HG03135 (cell line): Measurements from ENCODE around the gene ABCA13.

Source experiments
- ATAC-seq: cut with Tn5 transposase; IDR thresholded peaks from one replicate; pipeline ENCODE4 v1.9.1; 2021; ENCODE audit warnings: mild to moderate bottlenecking, moderate library complexity; ENCODE audit not compliant: unreplicated experiment

ABCA13 gene

GRCh38 chr7:48296966-48297365 lies 125.7 kb downstream of the ABCA13 start:
- no peak for ATAC-seq

DNA sequence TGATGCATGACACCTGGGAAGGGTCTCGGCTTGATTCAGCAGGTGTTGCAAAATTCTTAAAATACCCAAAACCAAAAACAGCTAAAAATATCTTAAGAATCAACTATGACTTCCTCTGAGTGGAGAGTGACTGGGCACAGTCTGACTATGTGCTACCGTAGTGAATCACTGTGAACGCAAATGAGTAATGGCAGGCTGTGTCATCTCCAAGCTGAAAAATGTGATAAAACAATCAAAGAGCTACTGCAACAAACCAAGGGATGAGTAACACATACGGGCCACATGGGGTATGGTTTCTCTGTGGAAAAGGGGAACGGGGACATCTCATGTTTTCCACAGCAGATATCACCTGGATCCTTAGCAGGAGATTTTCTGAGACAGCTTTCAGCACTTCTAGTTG lies 127.5 kb downstream of the ABCA13 start:
- ATAC-seq = peak; percentile 53

- ATAC-seq = peak; percentile 85
Measured at GRCh38 chr7:48299580-48300169, 128.4 kb downstream of the ABCA13 start.

GRCh38 chr7:48300301-48300700 lies 129.0 kb downstream of the ABCA13 start:
- no peak for ATAC-seq

DNA sequence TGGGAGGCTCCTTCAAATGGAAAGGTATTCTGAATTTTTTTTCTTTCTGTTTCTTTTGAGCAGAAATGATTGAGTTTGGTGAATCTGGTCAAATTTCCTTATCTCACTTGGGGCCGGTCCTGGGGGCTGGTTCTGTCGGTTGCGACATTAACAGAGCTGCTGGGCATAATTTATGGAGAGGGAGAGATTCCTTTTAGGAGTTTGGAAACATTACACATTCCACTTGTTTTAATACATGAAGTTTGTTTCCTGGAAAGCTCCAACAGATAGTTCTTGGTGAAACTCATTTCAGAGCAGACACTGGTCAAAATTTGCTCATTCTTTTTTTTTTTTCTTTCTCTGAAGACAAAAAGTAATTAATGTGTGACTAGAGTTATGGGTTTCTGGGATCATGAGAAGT lies 129.9 kb downstream of the ABCA13 start:
- ATAC-seq = no peak

DNA sequence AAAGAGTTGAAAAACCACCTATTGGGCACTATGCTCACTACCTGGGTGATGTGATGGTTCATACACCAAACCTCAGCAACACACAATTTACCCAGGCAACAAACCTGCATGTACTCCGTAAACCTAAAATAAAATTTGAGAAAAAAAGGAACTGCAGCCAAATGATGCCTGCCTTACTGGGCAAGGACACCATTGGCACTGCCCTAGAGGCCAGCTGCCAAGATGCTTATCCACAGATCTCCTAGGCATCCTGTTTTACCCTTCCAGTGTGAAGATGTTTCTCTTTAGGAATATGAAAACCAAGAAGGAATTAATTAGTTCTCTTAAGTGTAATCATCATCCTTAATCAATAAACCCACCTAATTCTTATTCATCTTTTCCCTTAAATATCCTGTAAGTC lies 133.4 kb downstream of the ABCA13 start:
- ATAC-seq = no peak

DNA sequence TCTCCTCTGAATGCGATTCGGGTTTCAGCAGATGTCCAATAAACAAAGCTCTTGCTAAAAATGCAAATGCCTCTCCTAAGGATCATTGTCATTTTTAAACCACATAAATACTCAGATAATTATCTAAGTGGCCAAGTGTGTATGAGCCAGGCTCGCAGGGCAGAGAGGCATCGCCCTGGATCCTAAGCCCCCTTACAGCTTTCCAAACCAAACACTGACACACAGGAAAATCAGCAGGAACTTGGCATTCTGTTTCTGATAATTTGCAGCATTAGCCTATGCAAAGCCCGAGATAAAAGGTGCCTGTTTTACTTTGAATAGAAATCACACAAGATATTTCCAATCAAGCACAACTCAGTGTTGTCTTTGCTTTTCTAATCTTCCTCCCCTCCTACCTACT lies 134.4 kb downstream of the ABCA13 start:
- no peak for ATAC-seq

DNA sequence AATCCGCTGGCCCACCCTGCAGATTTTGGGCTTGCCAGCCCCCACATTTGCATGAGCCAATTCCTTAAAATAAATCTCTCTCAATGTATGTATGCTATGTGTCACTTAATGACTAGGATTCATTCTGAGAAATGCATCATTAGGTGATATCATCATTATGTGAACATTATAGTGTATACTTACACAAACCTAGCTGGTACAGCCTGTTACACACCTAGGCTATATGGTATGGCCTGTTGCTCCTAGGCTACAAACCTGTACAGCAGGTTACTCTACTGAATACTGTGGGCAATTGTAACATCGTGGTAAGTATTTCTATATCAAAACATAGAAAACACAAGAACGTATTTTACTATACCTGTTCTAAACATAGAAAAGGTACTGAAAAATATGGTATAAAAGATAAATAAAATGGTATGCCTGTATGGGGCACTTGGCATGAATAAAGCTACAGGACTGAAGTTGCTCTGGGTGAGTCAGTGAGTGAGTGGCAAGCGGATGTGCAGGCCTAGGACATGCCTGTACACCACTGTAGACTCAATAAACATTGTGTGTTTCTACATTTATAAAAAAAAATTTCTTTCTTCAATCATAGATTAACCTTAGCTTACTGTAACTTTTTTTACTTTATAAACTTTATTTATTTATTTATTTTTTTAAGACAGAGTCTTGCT lies 135.9 kb downstream of the ABCA13 start:
- ATAC-seq = no peak

DNA sequence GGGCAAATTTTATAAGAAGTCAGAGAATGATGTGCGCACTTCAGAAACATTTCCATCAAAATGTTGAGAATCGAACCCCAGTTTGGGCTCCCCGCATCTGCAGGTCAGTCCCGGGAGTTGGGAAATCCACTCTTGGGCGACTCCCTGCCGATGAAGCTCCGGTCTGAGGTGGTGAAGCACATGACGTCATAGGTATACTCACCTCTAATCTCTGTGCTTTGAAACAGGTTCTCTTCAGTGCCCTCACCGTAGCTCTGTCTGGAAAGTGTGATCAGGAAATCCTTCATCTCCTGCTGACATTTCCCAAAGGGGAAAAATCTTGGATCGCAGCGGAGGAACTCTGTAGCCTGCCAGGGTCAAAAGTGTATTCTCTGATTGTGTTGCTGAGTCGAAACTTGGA lies 138.5 kb downstream of the ABCA13 start:
- ATAC-seq = no peak

DNA sequence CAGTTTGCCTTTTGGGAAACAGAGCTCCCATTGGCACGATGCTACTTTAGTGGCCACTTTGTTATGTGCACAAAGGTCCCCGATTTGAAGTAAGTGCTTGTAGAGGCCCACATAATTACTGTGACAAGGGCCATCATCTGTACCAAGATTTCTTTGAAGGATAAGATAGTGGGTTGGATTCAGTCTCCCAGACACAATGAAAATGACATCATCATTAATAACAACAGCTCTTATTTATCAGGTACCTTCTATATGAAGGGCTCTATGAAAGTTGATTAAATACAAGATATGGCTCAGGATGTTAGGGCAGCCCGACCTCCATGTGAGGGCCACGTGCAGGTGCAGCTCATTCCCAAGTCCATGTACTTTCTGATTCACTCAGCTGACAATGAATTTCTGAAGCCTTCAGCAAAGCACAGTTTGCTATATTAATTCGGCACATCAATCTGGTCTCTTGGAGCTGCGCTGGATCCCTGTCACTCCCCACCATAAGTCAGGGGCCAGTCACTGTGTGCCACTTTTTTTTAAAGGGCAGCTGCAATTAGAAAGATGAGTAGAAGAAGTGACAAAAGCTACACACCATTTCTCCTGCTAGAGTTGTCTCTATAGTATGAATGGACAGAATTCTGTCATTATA lies 140.3 kb downstream of the ABCA13 start:
- no peak for ATAC-seq

- ATAC-seq = no peak
Measured at GRCh38 chr7:48312151-48312550, 140.9 kb downstream of the ABCA13 start.

DNA sequence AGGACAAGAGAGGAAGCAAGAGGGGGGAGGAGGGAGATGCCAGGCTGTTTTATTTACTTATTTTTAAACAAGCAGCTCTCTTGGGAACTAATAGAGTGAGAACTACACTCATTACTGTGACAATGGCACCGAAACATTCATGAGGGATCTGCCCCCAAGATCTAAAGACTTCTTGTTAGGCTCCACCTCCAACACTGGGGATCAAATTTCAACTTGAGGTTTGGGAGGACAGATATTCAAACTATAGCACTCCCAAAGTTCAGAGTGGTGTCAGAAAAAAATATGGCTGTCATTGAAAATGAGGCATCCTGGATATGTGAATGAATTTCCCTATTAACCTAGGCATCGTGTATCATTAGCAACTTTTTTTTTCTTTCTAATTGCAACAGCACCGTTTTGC lies 145.5 kb downstream of the ABCA13 start:
- no peak for ATAC-seq

- no peak for ATAC-seq
Measured at GRCh38 chr7:48317360-48317759, 146.1 kb downstream of the ABCA13 start.

- ATAC-seq = no peak
Measured at GRCh38 chr7:48321319-48322010, 150.2 kb downstream of the ABCA13 start.

GRCh38 chr7:48337012-48337621 lies 165.9 kb downstream of the ABCA13 start:
- ATAC-seq = no peak

- ATAC-seq = no peak
Measured at GRCh38 chr7:48337781-48338180, 166.5 kb downstream of the ABCA13 start.

- ATAC-seq = no peak
Measured at GRCh38 chr7:48347230-48347825, 176.1 kb downstream of the ABCA13 start.

DNA sequence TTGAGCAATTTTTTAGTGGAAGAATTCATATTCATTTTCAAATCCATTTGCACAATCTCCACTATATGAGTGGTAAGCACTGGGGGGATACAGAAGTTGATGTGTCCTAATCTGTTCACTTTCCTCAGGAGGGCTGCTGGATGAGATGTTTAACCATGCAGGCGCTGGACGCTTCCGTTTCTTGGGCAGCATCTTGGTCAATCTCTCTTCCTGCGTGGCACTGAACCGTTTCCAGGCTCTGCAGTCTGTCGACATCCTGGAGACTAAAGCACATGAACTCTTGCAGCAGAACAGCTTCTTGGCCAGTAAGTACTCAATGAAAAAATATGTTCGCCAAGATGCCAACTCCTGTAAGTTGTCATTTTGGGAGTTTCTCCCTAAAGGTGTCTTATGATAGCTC lies 179.3 kb downstream of the ABCA13 start:
- no peak for ATAC-seq

DNA sequence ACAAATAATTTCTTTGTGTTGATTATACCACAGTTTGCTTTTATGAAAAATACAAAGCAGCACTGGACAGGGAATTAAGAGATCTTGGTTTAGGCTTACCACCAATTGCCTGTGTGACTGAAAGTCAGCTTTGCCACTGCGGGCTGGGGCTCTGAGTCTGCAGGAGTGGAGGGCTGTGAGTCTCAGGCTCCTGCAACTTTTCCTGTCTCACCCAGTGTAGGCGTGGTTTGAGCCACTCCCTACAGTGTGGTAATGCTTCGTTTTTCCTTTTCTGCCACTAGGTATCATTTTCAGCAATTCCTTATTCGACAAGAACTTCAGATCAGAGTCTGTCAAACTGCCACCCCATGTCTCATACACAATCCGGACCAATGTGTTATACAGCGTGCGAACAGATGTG lies 180.6 kb downstream of the ABCA13 start:
- no peak for ATAC-seq

DNA sequence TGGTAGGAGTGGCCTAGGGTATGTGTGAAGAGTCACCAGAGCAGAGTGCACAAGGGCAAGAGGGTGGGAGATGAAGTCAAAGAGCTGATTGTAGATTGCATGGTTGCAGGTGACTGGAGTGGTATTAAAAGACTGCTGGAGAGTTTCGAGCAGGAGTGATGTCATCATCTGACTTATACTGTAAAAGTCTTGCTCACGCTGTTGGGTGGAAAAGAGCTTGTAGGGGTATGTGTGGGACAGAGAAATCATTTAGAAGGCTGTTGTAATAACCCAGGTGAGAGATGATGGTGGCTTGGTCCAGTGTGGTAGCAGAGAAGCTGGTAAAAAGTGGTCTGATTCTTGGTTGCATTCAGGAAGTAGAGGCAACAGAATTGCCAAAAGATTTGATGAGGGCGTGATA lies 184.1 kb downstream of the ABCA13 start:
- no peak for ATAC-seq

GRCh38 chr7:48360574-48360973 lies 189.3 kb downstream of the ABCA13 start:
- ATAC-seq = no peak
